HepG2 (cell line): ENCODE results near the gene TMEM141. TPM values are rescaled to one million over a fixed set of nuclear protein-coding genes. Genes with fewer than 3 reads are reported as not detected.
A peak's percentile ranks its signal among the peaks of the same experiment; 100 is the strongest.

Source experiments
- ARNT2 ChIP-seq: sonication (generic); formaldehyde crosslinking; IDR thresholded peaks from 2 replicates; pipeline ENCODE4 v1.8.0; 2022; ENCODE audit warnings: mild to moderate bottlenecking, low read depth, missing genetic modification reagents, moderate library complexity
- ATRX ChIP-seq: sonication (generic); formaldehyde crosslinking; IDR thresholded peaks from 2 replicates; pipeline ENCODE4 v1.4.0; 2020; ENCODE audit warnings: missing genetic modification reagents, borderline replicate concordance
- CBX5 ChIP-seq: sonication (generic); formaldehyde crosslinking; IDR thresholded peaks from 2 replicates; pipeline ENCODE4 v1.4.0; 2020; ENCODE audit warnings: missing genetic modification reagents, borderline replicate concordance
- ELF4 ChIP-seq: sonication (generic); formaldehyde crosslinking; IDR thresholded peaks from 2 replicates; pipeline ENCODE4 v1.5.0; 2020; ENCODE audit warnings: missing genetic modification reagents, mild to moderate bottlenecking, moderate library complexity, borderline replicate concordance
- EZH2 ChIP-seq: conservative IDR thresholded peaks from 2 replicates; pipeline ENCODE4 v1.6.1; 2012; ENCODE audit warnings: mild to moderate bottlenecking, low read depth, low read length, moderate library complexity
- MTF1 ChIP-seq: sonication (generic); formaldehyde crosslinking; IDR thresholded peaks from 2 replicates; pipeline ENCODE4 v1.5.0; 2020; ENCODE audit warnings: missing genetic modification reagents
- NFE2 ChIP-seq: sonication (generic); formaldehyde crosslinking; IDR thresholded peaks from 2 replicates; pipeline ENCODE4 v1.4.0; 2020; ENCODE audit warnings: missing genetic modification reagents
- NKX3-1 ChIP-seq: sonication (generic); formaldehyde crosslinking; IDR thresholded peaks from 2 replicates; pipeline ENCODE4 v1.5.0; 2020; ENCODE audit warnings: missing genetic modification reagents
- RORA ChIP-seq: sonication (generic); formaldehyde crosslinking; IDR thresholded peaks from 2 replicates; pipeline ENCODE4 v1.5.0; 2020; ENCODE audit warnings: mild to moderate bottlenecking, missing genetic modification reagents, moderate library complexity
- SIX1 ChIP-seq: sonication (generic); formaldehyde crosslinking; IDR thresholded peaks from 2 replicates; pipeline ENCODE4 v1.4.0; 2020; ENCODE audit warnings: missing genetic modification reagents, borderline replicate concordance
- SMAD1 ChIP-seq: sonication (generic); formaldehyde crosslinking; IDR thresholded peaks from 2 replicates; pipeline ENCODE4 v1.4.0; 2020; ENCODE audit warnings: missing genetic modification reagents, low read depth, mild to moderate bottlenecking, borderline replicate concordance
- SNAPC4 ChIP-seq: sonication (generic); formaldehyde crosslinking; IDR thresholded peaks from 2 replicates; pipeline ENCODE4 v1.4.0; 2020; ENCODE audit warnings: mild to moderate bottlenecking, missing genetic modification reagents
- SP2 ChIP-seq: sonication (generic); formaldehyde crosslinking; IDR thresholded peaks from 2 replicates; pipeline ENCODE4 v1.5.1; 2020; ENCODE audit warnings: mild to moderate bottlenecking, missing genetic modification reagents
- SUZ12 ChIP-seq: fragments of 150-350 bp; IDR thresholded peaks from 2 replicates; pipeline ENCODE4 v1.6.1; 2014; ENCODE audit warnings: low read depth, low read length
- TFAP4 ChIP-seq: sonication (generic); IDR thresholded peaks from 2 replicates; pipeline ENCODE4 v1.6.1; 2016; ENCODE audit warnings: low read depth, borderline replicate concordance
- TSC22D2 ChIP-seq: sonication (generic); formaldehyde crosslinking; IDR thresholded peaks from 2 replicates; pipeline ENCODE4 v1.5.1; 2020; ENCODE audit warnings: missing genetic modification reagents, mild to moderate bottlenecking, borderline replicate concordance
- ZKSCAN8 ChIP-seq: IDR thresholded peaks from 2 replicates; pipeline ENCODE4 v1.6.1; 2016; ENCODE audit warnings: borderline replicate concordance, missing genetic modification reagents, missing compliant biosample characterization
- ZNF205 ChIP-seq: IDR thresholded peaks from 2 replicates; pipeline ENCODE4 v1.6.1; 2018; ENCODE audit warnings: missing biosample characterization, missing genetic modification reagents
- ZNF333 ChIP-seq: sonication (generic); formaldehyde crosslinking; IDR thresholded peaks from 2 replicates; pipeline ENCODE4 v1.4.0; 2020; ENCODE audit warnings: mild to moderate bottlenecking, missing genetic modification reagents, borderline replicate concordance
- ZNF574 ChIP-seq: sonication (generic); formaldehyde crosslinking; IDR thresholded peaks from 2 replicates; pipeline ENCODE4 v1.4.0; 2020; ENCODE audit warnings: missing genetic modification reagents
- ZNF776 ChIP-seq: sonication (generic); formaldehyde crosslinking; IDR thresholded peaks from 2 replicates; pipeline ENCODE4 v1.4.0; 2020; ENCODE audit warnings: mild to moderate bottlenecking, missing genetic modification reagents
- ZNF83 ChIP-seq: sonication (generic); formaldehyde crosslinking; IDR thresholded peaks from 2 replicates; pipeline ENCODE4 v1.4.0; 2020; ENCODE audit warnings: missing genetic modification reagents, mild to moderate bottlenecking, borderline replicate concordance
- polyA plus RNA-seq, 8 experiments: library from polyadenylated mRNA; depleted of rRNA in 3 of 8; stranded (reverse) in 7 of 8; unstranded in 1 of 8; fragments of >200 nt; fragmentation: Illumina TruSeq in 4 of 8; extraction: Trizol in 4 of 8; gene quantifications; 2 replicates each; pipeline versions ENCODE4 v1.2.1 to v1.2.3, GENCODE V29; 2011 to 2016; ENCODE audit warnings: low read depth in 4 of 8, missing spikeins in 1 of 8, mixed read lengths in 1 of 8; ENCODE audit not compliant: insufficient read depth in 1 of 8
- total RNA-seq, 5 experiments: library from RNA; depleted of rRNA; stranded (reverse); fragments of >200 nt; fragmentation: Illumina TruSeq; extraction: Trizol; gene quantifications; 2 replicates each; pipeline ENCODE4 v1.2.3, GENCODE V29; 2016; ENCODE audit warnings: low read depth in 1 of 5

The TMEM141 gene
- total and polyA plus RNA-seq, 2 of the 13 experiments (the other 11 are each of a cell fraction or from before 2014, with no cell fraction given), result 81.0 to 202 TPM

GRCh38 chr9:136840877-136841645 lies 49.9 kb downstream of the TMEM141 start (continued):
- TF ChIP-seq ZKSCAN8 (CRISPR knock-in tag) (no peak), MTF1 (no peak), NFE2 (CRISPR knock-in tag) (no peak), ZNF333 (no peak), TFAP4 (peak; percentile 93; the same call in 1 of the 2 replicates), ELF4 (CRISPR knock-in tag) (no peak), SNAPC4 (CRISPR knock-in tag) (no peak), SP2 (CRISPR knock-in tag) (no peak), RORA (CRISPR knock-in tag) (no peak), SIX1 (CRISPR knock-in tag) (no peak), SMAD1 (CRISPR knock-in tag) (no peak), ZNF776 (peak; percentile 62), ZNF83 (CRISPR knock-in tag) (no peak), ZNF574 (no peak; the same call in 1 of the 2 replicates), NKX3-1 (CRISPR knock-in tag) (no peak), TSC22D2 (CRISPR knock-in tag) (no peak), CBX5 (CRISPR knock-in tag) (no peak), ZNF205 (no peak), SUZ12 (no peak), ATRX (no peak), ARNT2 (CRISPR knock-in tag) (no peak), EZH2 (no peak)
